Effector CD8-positive, alpha-beta T cell (primary cell): ENCODE data around the gene ANK3.

ENCODE experiments used
- DNase-seq: peaks from one replicate; lab custom pipeline; 2025; lab: John Stamatoyannopoulos, UW

ANK3 gene

DNA sequence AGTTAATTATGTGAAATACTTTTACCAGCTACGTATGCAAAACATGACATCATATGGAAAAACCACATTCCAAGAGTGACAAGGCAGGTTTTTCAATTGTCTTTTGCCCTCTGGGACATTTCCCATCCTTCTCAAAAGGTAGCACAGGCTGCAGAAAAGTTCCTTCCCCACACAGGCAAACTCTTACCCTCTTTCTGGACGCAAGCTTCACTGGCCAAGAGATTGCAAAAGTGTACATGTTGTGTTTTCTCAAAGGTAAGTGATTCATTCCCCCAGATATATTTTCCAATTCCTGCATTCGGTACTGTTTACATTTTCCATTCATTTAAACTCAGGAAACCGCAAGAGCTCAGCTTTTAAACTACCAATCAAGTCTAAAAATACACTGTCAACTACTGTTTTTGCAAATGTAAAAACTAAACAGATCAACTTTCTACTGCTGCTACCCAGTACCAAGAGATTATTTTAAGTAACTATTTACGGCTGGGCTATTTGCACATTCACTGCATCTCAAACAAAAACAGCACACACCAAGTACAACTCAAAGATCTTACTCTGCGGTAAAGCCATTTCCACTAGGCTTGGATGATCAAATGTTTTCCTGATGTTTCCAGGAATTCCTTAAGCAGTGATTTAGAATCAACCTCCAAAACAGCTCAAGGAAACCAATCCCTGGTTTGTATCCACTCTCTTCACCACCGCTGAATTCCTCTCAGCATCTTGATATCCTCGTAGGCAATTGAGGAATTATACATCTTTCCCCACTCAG is 249.7 kb downstream of the ANK3 start:
- DNase-seq, result no peak

GRCh38 chr10:60139290-60139689 is 250.4 kb downstream of the ANK3 start:
- no peak for DNase-seq

DNA sequence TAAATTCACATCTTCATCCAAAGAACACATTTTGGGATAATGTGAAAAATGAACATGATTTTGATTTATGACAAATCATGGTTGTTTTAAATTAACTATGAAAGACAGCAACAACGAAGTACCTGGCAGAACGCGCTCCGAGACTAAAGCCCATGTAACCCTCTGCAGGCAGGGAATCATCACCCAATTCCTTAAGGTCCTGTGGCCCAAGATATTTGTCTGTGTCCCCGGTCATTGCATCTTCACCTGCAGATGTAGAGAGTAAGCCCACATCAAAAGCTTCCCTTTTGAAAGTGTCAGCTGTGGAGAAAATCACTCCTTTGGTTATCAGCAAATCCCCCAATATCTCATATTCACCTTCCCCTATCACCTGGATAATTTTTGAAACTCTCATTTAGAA is 250.8 kb downstream of the ANK3 start:
- no peak for DNase-seq

DNA sequence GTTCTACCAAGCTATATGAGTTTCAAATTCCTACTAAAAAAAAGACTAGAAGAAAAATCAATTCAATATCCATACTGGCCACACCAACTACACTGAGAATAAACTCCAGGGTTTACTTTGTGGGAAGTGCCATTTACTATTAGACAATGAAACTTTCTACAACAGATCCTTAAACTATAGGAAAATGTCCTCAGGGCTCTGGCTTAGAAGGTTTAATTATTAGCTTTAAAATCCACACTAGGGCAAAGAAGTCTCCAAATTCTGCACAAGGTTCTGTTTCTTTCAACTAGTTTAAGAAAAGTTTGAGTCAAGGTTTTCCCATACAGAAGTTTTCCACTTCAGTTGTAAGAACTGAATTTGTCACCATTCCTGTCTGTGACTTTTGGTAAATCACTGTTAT is 251.6 kb downstream of the ANK3 start:
- no peak for DNase-seq

- DNase-seq, result no peak
Observed at GRCh38 chr10:60137292-60137992, 252.2 kb downstream of the ANK3 start.

GRCh38 chr10:60135020-60135419 is 254.7 kb downstream of the ANK3 start:
- no peak for DNase-seq

- DNase-seq, result no peak
Observed at GRCh38 chr10:60134548-60134947, 255.1 kb downstream of the ANK3 start.

- no peak for DNase-seq
Observed at GRCh38 chr10:60130130-60130579, 259.5 kb downstream of the ANK3 start.

DNA sequence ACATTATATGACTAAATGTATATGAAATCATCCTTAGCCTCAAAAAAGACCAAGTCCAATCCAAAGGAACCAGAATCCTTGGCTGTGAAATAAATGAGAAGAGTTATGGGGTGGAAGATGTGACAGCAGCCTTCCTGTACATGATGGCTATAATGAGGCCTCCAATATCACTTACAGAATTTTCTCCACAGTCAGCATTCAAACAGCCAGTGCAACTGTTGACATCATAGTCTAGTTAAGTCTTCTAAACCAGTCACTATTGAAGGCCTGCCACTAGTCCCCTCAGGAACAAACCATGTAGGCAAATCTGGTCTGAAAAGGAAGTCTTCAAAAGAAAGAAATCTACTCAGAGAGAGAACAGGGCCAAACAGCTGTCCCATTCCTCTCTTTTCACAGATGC is 263.8 kb downstream of the ANK3 start:
- no peak for DNase-seq

GRCh38 chr10:60124536-60124935 is 265.1 kb downstream of the ANK3 start:
- no peak for DNase-seq

GRCh38 chr10:60123668-60124067 is 266.0 kb downstream of the ANK3 start:
- DNase-seq, result no peak

DNA sequence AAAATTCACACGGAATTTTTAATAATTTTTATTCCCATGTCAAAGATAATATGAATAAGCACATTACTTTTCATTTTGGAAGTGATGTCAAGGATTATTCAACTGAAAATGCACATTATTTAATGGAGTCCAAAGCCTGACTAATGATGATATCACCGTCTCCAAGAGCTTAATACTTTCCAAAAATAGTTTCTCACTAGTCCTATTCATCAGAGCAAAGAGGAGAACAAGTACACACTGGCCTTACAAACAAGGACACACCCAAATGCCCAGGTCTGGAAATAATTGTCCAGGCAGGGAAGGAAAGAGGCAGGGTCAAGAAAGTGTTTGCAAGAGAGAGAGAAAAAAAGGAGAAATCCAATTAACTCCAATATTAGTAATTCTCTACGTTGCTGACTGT is 266.5 kb downstream of the ANK3 start:
- no peak for DNase-seq

GRCh38 chr10:60122190-60122589 is 267.5 kb downstream of the ANK3 start:
- DNase-seq, result no peak

- no peak for DNase-seq
Observed at GRCh38 chr10:60114765-60115586, 274.7 kb downstream of the ANK3 start.

- DNase-seq, result no peak
Observed at GRCh38 chr10:60110739-60111138, 278.9 kb downstream of the ANK3 start.

- DNase-seq, result no peak
Observed at GRCh38 chr10:60107308-60107976, 282.2 kb downstream of the ANK3 start.

DNA sequence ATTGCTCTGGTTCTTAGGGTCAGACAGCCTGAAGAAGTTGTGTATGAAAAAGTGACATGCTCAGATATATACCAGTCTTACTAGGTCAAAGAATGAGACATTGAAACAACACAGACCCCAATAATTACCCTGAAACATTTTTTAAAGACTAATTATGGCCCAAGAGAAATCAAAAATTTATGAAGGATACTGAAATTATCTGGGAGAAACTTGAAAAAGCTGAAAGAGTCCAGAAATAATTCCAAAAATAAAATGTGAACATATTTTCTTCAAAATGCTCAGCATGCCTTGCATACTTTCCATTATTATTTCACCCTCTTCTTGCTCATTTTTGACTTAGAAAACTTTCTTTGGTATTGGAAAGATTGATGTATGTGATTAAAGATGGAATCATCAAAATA is 284.4 kb downstream of the ANK3 start:
- no peak for DNase-seq

- no peak for DNase-seq
Observed at GRCh38 chr10:60101821-60102220, 287.9 kb downstream of the ANK3 start.

DNA sequence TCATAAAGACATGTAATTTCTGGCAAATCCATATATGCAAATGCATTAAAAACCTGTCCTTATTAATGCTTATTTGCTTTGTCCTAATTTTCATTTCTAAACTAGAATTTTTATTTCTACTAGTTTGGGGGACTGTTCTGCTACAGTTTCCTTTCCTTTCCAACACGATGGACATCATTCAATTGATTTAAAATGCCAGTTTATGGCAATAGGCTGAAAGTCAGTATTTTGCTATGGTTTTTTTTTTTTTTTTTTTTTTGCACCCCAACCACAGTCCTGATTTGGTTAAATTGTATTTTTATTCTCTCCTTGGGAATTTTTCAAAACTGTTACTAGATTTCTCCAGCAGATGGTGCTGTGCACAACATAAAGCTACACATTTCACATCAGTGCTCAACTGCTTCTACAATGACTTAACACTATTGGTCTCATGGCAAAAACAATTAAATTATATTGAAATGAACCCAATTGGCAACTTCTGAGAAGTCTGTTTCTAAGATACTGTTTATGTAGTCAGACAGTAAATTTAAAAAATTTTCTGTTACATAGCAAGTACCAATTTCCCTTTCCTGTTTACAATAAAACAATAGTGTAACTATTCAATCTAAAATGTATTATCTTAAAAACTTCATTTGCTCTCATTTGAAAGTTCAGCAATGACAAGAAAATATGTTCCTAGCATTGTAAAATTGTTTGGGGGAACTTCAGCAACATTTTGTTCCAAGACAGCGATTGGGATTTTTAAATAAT is 289.5 kb downstream of the ANK3 start:
- DNase-seq, result no peak

DNA sequence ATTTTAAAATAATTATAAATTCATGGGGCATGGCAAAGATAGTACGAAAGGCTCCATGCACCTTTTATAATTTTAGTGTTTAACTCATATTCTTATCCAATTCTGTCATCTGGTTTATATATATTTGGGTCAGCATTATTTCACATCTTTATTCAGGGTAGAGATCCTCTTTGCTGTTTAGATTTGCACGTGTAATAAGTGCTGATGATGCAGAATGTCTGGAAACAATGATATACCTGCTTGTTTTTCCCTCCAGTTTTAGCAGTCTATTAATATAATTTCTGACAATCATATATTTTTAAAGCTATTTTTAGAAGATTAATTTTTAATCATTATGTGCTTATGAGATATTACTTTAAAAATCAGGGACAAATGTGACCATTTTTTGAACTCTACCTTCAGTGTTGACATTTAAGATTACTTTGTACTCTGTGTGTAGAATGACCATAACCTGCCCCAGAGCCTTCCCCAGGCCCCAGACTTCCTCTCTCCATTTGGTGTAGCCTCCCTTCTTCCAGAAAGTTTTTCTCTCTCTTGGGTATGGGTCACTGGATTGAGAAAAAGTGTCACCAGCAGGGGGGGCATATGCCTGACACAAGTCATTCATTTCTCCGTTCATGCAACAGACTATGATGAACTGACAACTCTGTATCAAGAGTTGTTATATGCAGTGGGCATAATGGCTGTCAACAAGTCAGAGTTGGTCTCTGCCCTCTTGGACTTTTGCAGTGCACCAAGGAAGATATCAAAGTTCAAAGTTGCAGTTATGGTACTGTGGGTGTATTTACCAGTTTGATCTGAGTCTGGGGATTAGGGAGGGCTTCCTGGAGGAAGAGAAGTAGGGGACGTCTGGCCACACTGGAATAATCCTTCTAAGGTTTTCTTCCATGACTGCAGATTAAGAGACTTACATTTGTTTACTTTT is 290.7 kb downstream of the ANK3 start:
- no peak for DNase-seq
